Activated T-helper 17 cell treated with anti-CD3 and anti-CD28 coated beads, Interleukin-2, amount 50 U/mL, for 72 hours (primary cell): ENCODE measurements around the gene FYN. TPM values are rescaled to one million over a fixed set of nuclear protein-coding genes. Genes with fewer than 3 reads are reported as not detected.

Experiments
- ATAC-seq: fragments of 150-1000 bp; cut with Tn5 transposase; replicated peaks from 2 replicates; pipeline ENCODE4 v1.10.0; 2021; ENCODE audit warnings: mild to moderate bottlenecking, moderate library complexity
- H3K27ac Mint-ChIP-seq: one replicate; pipeline ENCODE4 v1.8.0; 2022; ENCODE audit warnings: mixed read lengths
- H3K27me3 Mint-ChIP-seq: one replicate; pipeline ENCODE4 v1.8.0; 2022; ENCODE audit warnings: mixed read lengths
- H3K36me3 Mint-ChIP-seq: one replicate; pipeline ENCODE4 v1.8.0; 2022; ENCODE audit warnings: low read depth, mild to moderate bottlenecking, mixed read lengths
- H3K4me1 Mint-ChIP-seq: one replicate; pipeline ENCODE4 v1.8.0; 2022; ENCODE audit warnings: mixed read lengths
- H3K4me3 Mint-ChIP-seq: one replicate; pipeline ENCODE4 v1.8.0; 2022; ENCODE audit warnings: mild to moderate bottlenecking, mixed read lengths
- H3K9me3 Mint-ChIP-seq: one replicate; pipeline ENCODE4 v1.8.0; 2022; ENCODE audit warnings: mixed read lengths
- total RNA-seq, 2 donors: library from RNA; stranded (reverse); gene quantifications; one replicate each; pipeline ENCODE4 v1.2.3, GENCODE V29; 2022

The FYN gene
- total RNA-seq, 2 donors from 2014 or later = 139 to 326 TPM

GRCh38 chr6:111850295-111850937, 22.8 kb downstream of the FYN start:
- Mint-ChIP-seq H3K27ac (peak overlapping the region; percentile 78), H3K9me3 (no peaks in the 10 kb centered on the region), H3K4me1 (peaks cover 75% of the 10 kb centered on the region), H3K4me3 (peak overlapping the region; percentile 79), H3K27me3 (no peaks in the 10 kb centered on the region), H3K36me3 (peaks cover 63% of the 10 kb centered on the region)
- ATAC-seq = peak; percentile 40

DNA sequence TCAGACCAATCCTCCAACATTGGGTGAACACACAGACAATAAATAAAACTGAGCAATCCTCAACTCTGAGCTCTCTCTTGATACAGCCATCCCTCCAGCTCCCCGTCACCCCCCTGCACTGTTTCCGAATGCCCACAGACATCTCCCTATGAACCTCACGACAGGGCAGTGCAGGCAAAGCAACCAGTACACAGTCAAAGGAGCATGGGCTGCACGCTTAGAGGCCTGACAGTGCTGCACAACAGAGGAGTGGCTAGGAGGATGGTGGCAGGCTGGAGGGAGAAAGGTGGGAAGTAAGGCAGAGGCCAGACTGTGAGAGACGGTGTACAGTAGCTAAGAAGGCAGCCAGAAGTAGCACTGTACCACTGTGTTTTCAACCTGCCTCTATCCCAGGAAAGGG, 24.0 kb downstream of the FYN start:
- Mint-ChIP-seq H3K9me3 (no peaks in the 10 kb centered on the region), H3K4me1 (peaks cover 81% of the 10 kb centered on the region), H3K27ac (peak overlapping the region; percentile 78), H3K4me3 (peak overlapping the region; percentile 79), H3K36me3 (peaks cover 55% of the 10 kb centered on the region), H3K27me3 (no peaks in the 10 kb centered on the region)
- no peak for ATAC-seq

- no peaks in the 10 kb centered on the region for H3K9me3 Mint-ChIP-seq
- no peak for ATAC-seq
- H3K27ac Mint-ChIP-seq = peak overlapping the region; percentile 93
- peaks cover 81% of the 10 kb centered on the region for H3K4me1 Mint-ChIP-seq
- H3K36me3 Mint-ChIP-seq = peaks cover 45% of the 10 kb centered on the region
- no peaks in the 10 kb centered on the region for H3K27me3 Mint-ChIP-seq
- no peak overlapping the region for H3K4me3 Mint-ChIP-seq
Observed at GRCh38 chr6:111848262-111848812, 24.9 kb downstream of the FYN start.

DNA sequence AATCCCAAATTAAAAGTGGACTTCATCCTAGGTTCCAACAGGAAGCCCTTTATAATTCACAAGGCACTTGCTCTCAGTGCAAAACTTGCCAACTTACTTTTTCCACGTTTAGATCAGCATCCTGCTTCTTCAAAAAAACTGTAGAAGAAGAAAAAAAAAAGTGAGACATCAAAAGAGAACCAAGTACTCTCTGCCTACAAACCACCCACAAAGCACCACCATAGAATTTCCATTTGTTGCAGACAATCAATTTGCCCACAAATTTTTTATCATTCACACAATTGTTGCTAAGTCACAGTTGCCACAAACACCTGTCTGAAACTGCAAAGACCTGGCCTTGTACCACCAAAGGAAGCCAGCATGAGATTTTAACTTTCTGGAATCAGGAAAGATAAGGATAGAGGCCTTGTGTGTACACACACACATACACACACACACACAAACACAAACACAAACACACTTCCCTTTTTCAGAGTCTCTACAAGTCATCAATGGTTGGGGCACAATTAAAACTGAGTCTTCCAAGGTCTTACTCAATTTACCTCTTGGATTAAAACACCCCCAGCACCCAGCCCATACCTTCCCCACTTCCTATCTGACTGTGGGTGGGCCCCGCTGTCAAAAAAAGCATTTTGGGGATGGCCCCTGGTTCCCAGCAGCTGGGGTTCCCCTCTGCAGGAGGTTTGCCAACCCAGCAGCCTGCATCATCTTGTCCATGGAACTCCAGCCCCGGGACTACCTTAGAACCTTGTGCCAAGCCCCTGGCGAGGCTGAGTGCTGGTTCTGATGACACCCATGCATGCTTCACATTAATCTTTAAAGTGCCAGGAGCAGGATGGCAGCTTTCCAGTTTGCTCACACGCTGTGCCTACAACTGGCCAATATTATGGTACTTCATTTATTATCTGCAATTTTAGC, 26.5 kb downstream of the FYN start:
- peak; percentile 42 for ATAC-seq
- Mint-ChIP-seq H3K27me3 (no peaks in the 10 kb centered on the region), H3K27ac (peak overlapping the region; percentile 93), H3K4me3 (no peak overlapping the region), H3K36me3 (peaks cover 29% of the 10 kb centered on the region), H3K9me3 (no peaks in the 10 kb centered on the region), H3K4me1 (peaks cover 65% of the 10 kb centered on the region)

DNA sequence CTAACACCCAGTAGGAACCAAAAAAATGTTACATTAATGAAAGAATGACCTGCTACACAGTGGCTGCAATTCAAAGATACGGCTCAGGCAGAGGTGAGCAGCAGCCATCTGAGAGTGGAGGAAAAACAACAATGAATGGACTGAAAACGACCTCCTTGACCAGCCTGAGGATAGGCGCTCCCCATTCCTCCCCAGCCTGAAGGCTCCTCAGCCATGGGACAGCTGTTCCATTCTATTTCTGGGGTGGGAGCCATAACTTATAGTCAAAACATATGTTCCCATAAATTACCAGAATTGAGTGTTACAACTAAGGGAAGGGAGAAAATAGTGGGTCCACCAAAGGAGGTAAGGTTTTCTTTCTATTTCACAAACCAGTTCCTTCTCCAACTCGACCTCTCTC, 27.2 kb downstream of the FYN start:
- Mint-ChIP-seq H3K4me3 (no peak overlapping the region), H3K9me3 (no peaks in the 10 kb centered on the region), H3K27me3 (no peaks in the 10 kb centered on the region), H3K27ac (peak overlapping the region; percentile 93), H3K4me1 (peaks cover 58% of the 10 kb centered on the region), H3K36me3 (peaks cover 22% of the 10 kb centered on the region)
- ATAC-seq = no peak

DNA sequence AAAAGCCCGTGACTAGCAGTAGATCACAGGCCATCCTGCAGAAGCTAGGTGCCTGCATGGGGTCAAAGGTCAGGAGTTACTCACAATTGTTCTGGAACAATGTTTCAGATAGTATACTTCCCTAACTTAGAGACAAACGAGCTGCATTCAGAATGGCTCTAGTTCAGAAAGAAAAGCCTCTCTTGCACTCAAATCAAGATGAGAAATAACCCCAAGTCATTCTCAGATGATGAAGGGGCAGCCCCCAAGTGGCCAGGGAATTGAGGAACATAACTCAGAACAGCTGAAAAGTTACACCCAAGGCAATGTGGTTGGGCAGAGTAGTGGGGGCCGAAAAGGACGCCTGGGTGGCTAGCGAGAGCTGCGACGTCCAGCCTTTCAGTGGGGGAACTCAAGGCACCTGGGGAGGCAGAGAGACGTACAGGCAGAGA, 27.8 kb downstream of the FYN start:
- Mint-ChIP-seq H3K36me3 (peaks cover 16% of the 10 kb centered on the region), H3K4me3 (no peak overlapping the region), H3K4me1 (peaks cover 52% of the 10 kb centered on the region), H3K9me3 (no peaks in the 10 kb centered on the region), H3K27ac (peak overlapping the region; percentile 93), H3K27me3 (no peaks in the 10 kb centered on the region)
- ATAC-seq = peak; percentile 24

GRCh38 chr6:111844921-111845320, 28.3 kb downstream of the FYN start:
- H3K4me3 Mint-ChIP-seq = no peak overlapping the region
- H3K36me3 Mint-ChIP-seq = peaks cover 11% of the 10 kb centered on the region
- H3K27ac Mint-ChIP-seq = peak overlapping the region; percentile 93
- ATAC-seq = no peak
- no peaks in the 10 kb centered on the region for H3K27me3 Mint-ChIP-seq
- H3K9me3 Mint-ChIP-seq = no peaks in the 10 kb centered on the region
- peaks cover 51% of the 10 kb centered on the region for H3K4me1 Mint-ChIP-seq

DNA sequence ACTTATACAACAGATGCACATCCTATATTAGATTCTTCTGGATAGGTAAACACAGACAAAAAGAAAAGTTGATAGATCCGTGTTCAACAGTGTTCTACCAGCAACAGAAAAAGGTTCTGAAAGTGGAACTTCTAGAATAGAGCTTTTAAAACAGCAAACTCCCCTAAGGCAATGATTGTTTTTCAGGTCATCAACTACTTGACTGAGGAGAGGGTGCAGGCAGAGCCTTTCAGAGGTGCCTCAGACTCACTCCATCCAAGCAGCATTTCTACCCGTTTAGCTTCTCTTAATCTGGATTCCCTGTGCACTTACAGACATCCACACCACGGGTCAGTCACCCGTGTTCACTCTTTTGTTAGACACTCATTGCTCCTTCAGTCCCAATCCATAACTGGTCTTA, 28.9 kb downstream of the FYN start:
- no peak overlapping the region for H3K4me3 Mint-ChIP-seq
- no peaks in the 10 kb centered on the region for H3K9me3 Mint-ChIP-seq
- H3K27ac Mint-ChIP-seq = peak overlapping the region; percentile 93
- ATAC-seq = no peak
- no peaks in the 10 kb centered on the region for H3K27me3 Mint-ChIP-seq
- peaks cover 50% of the 10 kb centered on the region for H3K4me1 Mint-ChIP-seq
- H3K36me3 Mint-ChIP-seq = peaks cover 5% of the 10 kb centered on the region

- Mint-ChIP-seq H3K36me3 (no peaks in the 10 kb centered on the region), H3K4me3 (no peak overlapping the region), H3K27ac (no peak overlapping the region), H3K27me3 (no peaks in the 10 kb centered on the region), H3K9me3 (no peaks in the 10 kb centered on the region), H3K4me1 (peaks cover 53% of the 10 kb centered on the region)
- peak; percentile 60 for ATAC-seq
Observed at GRCh38 chr6:111843347-111844147, 29.7 kb downstream of the FYN start.

DNA sequence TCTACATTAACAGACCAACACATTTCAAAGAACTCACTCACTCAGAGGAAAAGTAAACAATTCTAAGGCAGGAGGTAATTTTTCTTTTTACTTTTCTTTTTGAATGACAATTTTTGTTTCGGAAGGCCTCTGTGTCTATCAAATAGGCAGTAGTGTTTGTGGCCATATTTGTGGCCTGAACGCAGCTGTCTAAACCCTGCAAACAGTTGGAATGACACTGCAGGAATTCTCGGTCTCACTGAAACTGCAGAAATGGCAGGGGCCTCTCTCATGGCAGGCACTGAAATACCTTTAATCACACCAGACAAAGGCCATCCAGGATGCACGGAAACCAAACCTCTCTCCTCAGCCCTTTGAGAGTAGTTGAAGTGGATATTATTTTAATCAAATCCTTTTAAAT, 30.4 kb downstream of the FYN start:
- Mint-ChIP-seq H3K4me1 (peaks cover 55% of the 10 kb centered on the region), H3K9me3 (no peaks in the 10 kb centered on the region), H3K36me3 (no peaks in the 10 kb centered on the region), H3K27me3 (no peaks in the 10 kb centered on the region), H3K4me3 (no peak overlapping the region), H3K27ac (no peak overlapping the region)
- ATAC-seq = no peak

DNA sequence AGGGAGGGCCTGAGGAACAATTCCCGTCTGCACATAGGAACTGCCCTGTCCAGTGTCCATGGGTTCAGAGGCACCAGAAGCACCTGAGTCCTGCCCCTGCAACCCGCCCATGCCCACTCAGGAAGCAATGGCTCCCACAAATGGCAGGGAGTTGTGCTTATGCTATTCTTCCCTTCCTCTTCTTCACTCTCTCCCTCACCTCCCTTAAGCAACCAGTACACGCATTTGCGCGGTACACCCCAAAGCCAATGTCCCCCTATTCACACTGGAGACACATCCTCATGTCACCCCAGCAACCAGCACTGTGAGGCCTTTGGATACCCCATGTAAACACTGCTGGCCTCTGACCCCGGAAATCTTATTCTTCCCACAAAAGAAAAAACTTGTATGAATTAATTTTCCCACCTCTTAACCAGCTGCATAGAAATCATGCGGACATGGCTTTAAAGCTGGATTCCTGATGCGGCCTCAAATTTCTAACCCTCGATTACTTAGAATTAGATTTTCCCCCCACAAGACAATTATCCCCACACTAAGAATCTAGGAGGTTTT, 30.9 kb downstream of the FYN start:
- H3K4me3 Mint-ChIP-seq = no peak overlapping the region
- H3K4me1 Mint-ChIP-seq = peaks cover 55% of the 10 kb centered on the region
- ATAC-seq = no peak
- no peaks in the 10 kb centered on the region for H3K9me3 Mint-ChIP-seq
- no peak overlapping the region for H3K27ac Mint-ChIP-seq
- no peaks in the 10 kb centered on the region for H3K27me3 Mint-ChIP-seq
- no peaks in the 10 kb centered on the region for H3K36me3 Mint-ChIP-seq

- ATAC-seq = no peak
- peaks cover 51% of the 10 kb centered on the region for H3K4me1 Mint-ChIP-seq
- H3K9me3 Mint-ChIP-seq = no peaks in the 10 kb centered on the region
- no peak overlapping the region for H3K4me3 Mint-ChIP-seq
- no peaks in the 10 kb centered on the region for H3K36me3 Mint-ChIP-seq
- no peak overlapping the region for H3K27ac Mint-ChIP-seq
- H3K27me3 Mint-ChIP-seq = no peaks in the 10 kb centered on the region
Observed at GRCh38 chr6:111841822-111842221, 31.4 kb downstream of the FYN start.

DNA sequence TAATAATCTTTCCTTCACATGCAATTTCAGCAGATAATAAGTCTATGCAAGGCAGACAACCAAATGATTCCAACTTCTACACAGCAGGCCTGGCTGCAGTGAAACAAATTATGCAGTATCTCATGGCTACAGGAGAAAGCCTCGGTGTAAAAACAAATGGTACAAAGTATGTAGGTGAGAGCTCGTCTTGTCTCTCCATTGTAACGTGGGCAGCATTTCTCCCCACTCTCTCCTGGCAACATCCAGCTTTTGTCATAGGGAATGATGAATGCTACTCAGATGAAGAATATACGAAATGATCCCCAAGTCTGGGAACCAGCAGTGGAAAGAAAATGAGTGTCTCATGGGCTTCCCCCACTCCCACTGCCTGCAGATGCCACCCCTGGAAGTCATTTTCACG, 32.4 kb downstream of the FYN start:
- Mint-ChIP-seq H3K9me3 (no peaks in the 10 kb centered on the region), H3K4me1 (peaks cover 45% of the 10 kb centered on the region), H3K4me3 (no peak overlapping the region), H3K36me3 (no peaks in the 10 kb centered on the region), H3K27me3 (no peaks in the 10 kb centered on the region), H3K27ac (no peak overlapping the region)
- no peak for ATAC-seq
